ENCODE results near the gene CIBAR2.

CIBAR2 gene

DNA sequence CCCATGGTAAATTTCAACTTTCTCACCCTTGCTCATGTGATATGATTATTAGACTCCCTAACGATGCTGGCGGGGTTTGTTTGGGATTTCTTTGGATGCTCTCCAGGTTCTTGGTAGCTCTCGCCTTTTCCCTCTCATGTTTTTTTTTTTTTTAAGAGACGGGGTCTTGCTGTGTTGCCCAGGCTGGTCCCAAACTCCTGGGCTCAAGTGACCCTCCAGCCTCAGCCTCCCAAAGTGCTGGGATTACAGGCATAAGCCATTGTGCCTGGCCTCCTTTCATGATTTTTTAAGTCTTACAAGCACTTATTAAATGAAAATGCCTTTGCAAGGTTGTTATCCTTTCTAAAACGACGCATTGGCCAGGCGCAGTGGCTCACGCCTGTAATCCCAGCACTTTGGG, 60.6 kb downstream of the CIBAR2 start:
- ChIA-PET CTCF (interaction anchor here (0.6 to 1.4 kb wide), 3 partner anchors 35 to 325 kb away, joined by 3 to 5 read pairs (median 4); no protein-coding TSS in a partner anchor), POLR2A (interaction anchor here (0.6 kb wide), 1 partner anchor 641 kb away, joined by 4 read pairs; no protein-coding TSS in a partner anchor)
- Histone ChIP-seq H3K4me1 (ENCODE audit: control insufficient read depth, insufficient read depth, low read length) (peaks cover 4% of the 10 kb centered on the region), H3K9me3 (ENCODE audit: control insufficient read depth, insufficient read depth, low read depth, low read length) (no peaks in the 10 kb centered on the region), H3K27ac (ENCODE audit: extremely low read depth, low read depth, low read length) (no peak overlapping the region), H3K36me3 (ENCODE audit: control insufficient read depth in 2 of 2, insufficient read depth in 1 of 2, low read length in 2 of 2) (no peaks in the 10 kb centered on the region), H3K4me3 (ENCODE audit: low read depth, low read length) (no peak overlapping the region)
- TF ChIP-seq, protein P1, sequence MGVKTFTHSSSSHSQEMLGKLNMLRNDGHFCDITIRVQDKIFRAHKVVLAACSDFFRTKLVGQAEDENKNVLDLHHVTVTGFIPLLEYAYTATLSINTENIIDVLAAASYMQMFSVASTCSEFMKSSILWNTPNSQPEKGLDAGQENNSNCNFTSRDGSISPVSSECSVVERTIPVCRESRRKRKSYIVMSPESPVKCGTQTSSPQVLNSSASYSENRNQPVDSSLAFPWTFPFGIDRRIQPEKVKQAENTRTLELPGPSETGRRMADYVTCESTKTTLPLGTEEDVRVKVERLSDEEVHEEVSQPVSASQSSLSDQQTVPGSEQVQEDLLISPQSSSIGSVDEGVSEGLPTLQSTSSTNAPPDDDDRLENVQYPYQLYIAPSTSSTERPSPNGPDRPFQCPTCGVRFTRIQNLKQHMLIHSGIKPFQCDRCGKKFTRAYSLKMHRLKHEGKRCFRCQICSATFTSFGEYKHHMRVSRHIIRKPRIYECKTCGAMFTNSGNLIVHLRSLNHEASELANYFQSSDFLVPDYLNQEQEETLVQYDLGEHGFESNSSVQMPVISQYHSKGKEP (tag by site-specific recombination; IDR thresholded peaks at IDR 0.05), result no peak
- peak; percentile 54; the same call in 1 of the 2 replicates for TF ChIP-seq ZNF121 (tag by site-specific recombination; IDR thresholded peaks at IDR 0.05)

- no peaks in the 10 kb centered on the region for H3K36me3 ChIP-seq (ENCODE audit: control insufficient read depth in 2 of 2, insufficient read depth in 1 of 2, low read length in 2 of 2)
- H3K27ac ChIP-seq (ENCODE audit: extremely low read depth, low read depth, low read length), result no peak overlapping the region; the same call in 1 of the 2 replicates
- H3K4me1 ChIP-seq (ENCODE audit: control insufficient read depth, insufficient read depth, low read length), result peaks cover 4% of the 10 kb centered on the region
- POLR2A ChIA-PET, result no interaction called here
- H3K9me3 ChIP-seq (ENCODE audit: control insufficient read depth, insufficient read depth, low read depth, low read length), result no peaks in the 10 kb centered on the region
- TF ChIP-seq ZBTB6 (tag by site-specific recombination; IDR thresholded peaks at IDR 0.05) (peak; percentile 54; the same call in 1 of the 2 replicates), HOXA7 (CRISPR knock-in tag; IDR thresholded peaks at IDR 0.05; ENCODE audit: borderline replicate concordance) (no peak), ZSCAN30 (tag by site-specific recombination; IDR thresholded peaks at IDR 0.05) (no peak), MEIS1 (CRISPR knock-in tag; IDR thresholded peaks at IDR 0.05; ENCODE audit: borderline replicate concordance) (no peak)
- no peak overlapping the region for H3K4me3 ChIP-seq (ENCODE audit: low read depth, low read length)
- CTCF ChIA-PET, result interaction anchor here (0.6 to 1.4 kb wide), 3 partner anchors 35 to 325 kb away, joined by 3 to 5 read pairs (median 4); no protein-coding TSS in a partner anchor
These were observed 61.1 kb downstream of the CIBAR2 start for GRCh38 chr16:85051067-85051581.

- TF ChIP-seq ZNF660 (tag by site-specific recombination; IDR thresholded peaks at IDR 0.05) (no peak), ZNF792 (tag by site-specific recombination; IDR thresholded peaks at IDR 0.05) (no peak), TRIM28 (IDR thresholded peaks at IDR 0.05; ENCODE audit: borderline replicate concordance, low read length) (no peak), ZNF449 (tag by site-specific recombination; IDR thresholded peaks at IDR 0.05) (no peak), ZNF621 (tag by site-specific recombination; IDR thresholded peaks at IDR 0.05) (no peak)
- ChIA-PET POLR2A (no interaction called here), CTCF (no interaction called here)
- H3K9me3 ChIP-seq (ENCODE audit: control insufficient read depth, insufficient read depth, low read depth, low read length), result no peaks in the 10 kb centered on the region
- no peak overlapping the region for H3K4me3 ChIP-seq (ENCODE audit: low read depth, low read length)
- no peaks in the 10 kb centered on the region for H3K36me3 ChIP-seq (ENCODE audit: control insufficient read depth in 2 of 2, insufficient read depth in 1 of 2, low read length in 2 of 2)
- no peak overlapping the region for H3K27ac ChIP-seq (ENCODE audit: extremely low read depth, low read depth, low read length)
- H3K4me1 ChIP-seq (ENCODE audit: control insufficient read depth, insufficient read depth, low read length), result no peaks in the 10 kb centered on the region; the same call in 1 of the 2 replicates
These were observed 62.5 kb downstream of the CIBAR2 start for GRCh38 chr16:85049706-85050305.

DNA sequence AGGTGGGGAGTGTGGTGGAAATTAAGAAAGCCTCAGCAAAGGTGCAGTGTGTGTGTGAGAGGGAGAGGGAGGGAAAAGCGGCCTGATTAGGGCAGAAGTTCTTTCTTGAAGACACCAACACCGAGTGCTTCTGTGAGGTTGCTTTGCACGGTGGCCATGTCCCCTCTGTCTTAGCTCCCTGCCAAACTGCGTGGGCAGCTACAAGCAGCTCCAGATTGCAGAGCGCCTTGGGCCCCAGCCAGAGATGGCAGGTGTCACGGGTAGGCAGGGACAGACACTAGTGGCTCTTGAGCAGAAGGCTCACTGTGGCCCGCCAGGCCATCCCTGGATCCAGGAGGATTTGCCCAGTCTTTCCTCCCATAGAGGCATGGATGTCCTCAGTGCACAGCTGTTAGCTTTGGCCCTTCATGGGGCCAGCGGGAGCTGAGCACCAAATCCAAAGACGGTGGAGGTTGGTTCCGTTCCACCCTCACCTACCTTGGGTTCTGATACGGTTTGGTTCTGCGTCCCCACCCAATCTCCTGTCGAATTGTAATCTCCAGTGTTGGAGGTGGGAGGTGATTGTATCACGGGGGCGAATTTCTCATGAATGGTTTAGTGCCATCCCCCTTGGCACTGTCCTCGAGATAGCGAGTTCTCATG, 63.2 kb downstream of the CIBAR2 start:
- Histone ChIP-seq H3K9me3 (ENCODE audit: control insufficient read depth, insufficient read depth, low read depth, low read length) (no peaks in the 10 kb centered on the region), H3K27ac (ENCODE audit: extremely low read depth, low read depth, low read length) (no peak overlapping the region), H3K4me3 (ENCODE audit: low read depth, low read length) (no peak overlapping the region), H3K4me1 (ENCODE audit: control insufficient read depth, insufficient read depth, low read length) (no peaks in the 10 kb centered on the region; the same call in 1 of the 2 replicates), H3K36me3 (ENCODE audit: control insufficient read depth in 2 of 2, insufficient read depth in 1 of 2, low read length in 2 of 2) (no peaks in the 10 kb centered on the region)
- ChIA-PET CTCF (interaction anchor here (0.7 kb wide), 1 partner anchor 18 kb away, joined by 4 read pairs; no protein-coding TSS in a partner anchor), POLR2A (no interaction called here)
- TF ChIP-seq ZBTB17 (tag by site-specific recombination; IDR thresholded peaks at IDR 0.05) (no peak), ZFHX2 (tag by site-specific recombination; conservative IDR thresholded peaks at IDR 0.05) (0 out of 2 replicates have a peak, but pooled peaks have one; percentile 17)
